GM19023 (cell line): ENCODE measurements around the gene DISC1.
"Not testable (repeated sequence)": the region's sequence is repeated elsewhere in the genome, so short reads cannot be mapped to it uniquely, and the experiment has no call there.

Experiments used
- ATAC-seq: cut with Tn5 transposase; IDR thresholded peaks from one replicate; pipeline ENCODE4 v1.9.1; 2021; ENCODE audit warnings: mild to moderate bottlenecking, moderate library complexity; ENCODE audit not compliant: unreplicated experiment

The DISC1 gene

DNA sequence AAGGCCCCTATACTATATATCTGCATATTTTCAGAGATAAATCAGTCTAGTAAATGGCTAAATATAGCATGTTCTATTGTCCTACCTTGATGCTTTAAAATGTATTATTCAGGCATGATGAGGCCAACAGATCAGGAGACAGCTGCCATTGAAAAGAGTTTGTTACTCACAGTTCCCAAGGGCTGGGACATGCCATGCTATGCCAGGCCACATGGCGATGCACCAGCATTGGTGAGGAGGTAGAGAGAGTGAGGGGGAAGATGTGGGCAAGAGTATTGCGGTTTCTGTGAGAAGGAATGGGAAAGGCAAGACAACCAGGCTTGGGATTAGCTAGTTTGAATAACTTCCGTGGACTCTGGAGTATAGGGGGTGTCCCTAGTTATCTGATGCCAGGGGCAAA, 316.5 kb downstream of the DISC1 start:
- no peak for ATAC-seq

DNA sequence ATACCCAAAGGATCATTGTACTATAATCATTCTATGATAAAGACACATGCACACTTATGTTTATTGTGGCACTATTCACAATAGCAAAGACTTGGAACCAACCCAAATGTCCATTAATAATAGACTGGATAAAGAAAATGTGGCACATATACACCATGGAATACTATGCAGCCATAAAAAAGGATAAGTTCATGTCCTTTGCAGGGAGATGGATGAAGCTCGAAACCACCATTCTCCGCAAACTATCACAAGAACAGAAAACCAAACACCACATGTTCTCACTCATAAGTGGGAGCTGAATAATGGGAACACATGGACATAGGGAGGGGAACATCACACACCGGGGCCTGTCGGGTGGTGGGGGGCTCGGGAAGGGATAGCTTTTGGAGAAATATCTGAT, 321.5 kb downstream of the DISC1 start:
- ATAC-seq: not testable (repeated sequence)

- no peak for ATAC-seq
These were observed 322.9 kb downstream of the DISC1 start for GRCh38 chr1:231949277-231950091.

DNA sequence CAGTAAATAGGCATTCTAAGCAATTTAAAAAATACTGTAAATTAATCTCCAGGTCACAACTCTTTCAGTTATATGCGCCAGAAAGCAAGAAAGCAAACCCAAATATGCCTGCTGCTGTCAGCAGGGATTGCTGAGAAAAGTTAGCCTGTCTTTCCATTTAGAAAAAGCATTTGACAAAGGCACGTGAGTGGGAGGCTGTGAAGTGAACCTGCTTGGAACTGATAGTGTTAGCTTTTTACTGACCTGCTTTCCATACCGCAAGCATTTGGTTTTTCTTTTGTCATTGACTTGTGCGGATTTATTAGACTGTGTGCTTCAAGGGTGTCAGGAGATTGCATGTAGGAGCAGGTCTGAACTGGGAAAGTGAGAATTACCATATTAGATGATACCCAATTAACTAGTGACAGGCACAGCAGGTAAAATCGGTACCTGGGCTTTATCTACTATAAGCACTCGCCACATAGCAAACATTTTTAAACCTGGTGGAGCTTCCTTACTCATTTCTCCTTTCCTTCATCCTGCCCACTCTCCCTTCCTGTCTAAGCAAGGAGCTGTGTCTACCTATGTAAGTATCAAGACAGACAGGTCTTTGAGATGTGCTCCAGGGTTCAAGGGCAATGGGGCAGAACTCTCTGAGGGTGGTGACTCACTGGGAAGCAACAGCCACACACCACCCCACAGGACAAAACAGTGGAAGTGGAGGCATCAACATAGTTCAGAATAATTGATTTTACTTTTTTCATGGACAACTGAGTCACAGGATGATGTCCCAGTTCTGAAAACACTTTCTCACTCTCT, 323.9 kb downstream of the DISC1 start:
- no peak for ATAC-seq

- ATAC-seq: no peak
These were observed 324.8 kb downstream of the DISC1 start for GRCh38 chr1:231951374-231951773.

DNA sequence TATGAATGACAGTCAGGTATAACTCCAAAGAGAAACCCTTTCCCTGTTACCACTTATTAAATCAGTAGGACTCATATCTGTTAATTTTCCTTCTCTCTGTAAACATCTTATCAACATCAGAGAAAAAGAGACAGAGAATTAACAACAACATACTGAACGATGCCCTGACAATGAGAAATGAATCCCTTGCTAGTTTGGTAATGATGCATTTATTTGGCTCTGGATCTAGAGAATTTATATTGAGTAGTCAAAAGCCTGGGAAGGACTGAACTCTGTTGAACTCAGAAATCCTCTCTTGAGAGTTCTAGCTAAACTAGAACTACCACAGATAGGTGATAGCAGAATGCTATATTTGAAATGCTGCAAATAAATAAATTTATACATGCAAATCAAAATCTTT, 325.6 kb downstream of the DISC1 start:
- no peak for ATAC-seq

- ATAC-seq: no peak
These were observed 327.1 kb downstream of the DISC1 start for GRCh38 chr1:231953660-231954059.

GRCh38 chr1:231954751-231955150, 328.2 kb downstream of the DISC1 start:
- no peak for ATAC-seq

- no peak for ATAC-seq
These were observed 330.8 kb downstream of the DISC1 start for GRCh38 chr1:231957359-231957758.

GRCh38 chr1:231958448-231958847, 331.9 kb downstream of the DISC1 start:
- no peak for ATAC-seq

DNA sequence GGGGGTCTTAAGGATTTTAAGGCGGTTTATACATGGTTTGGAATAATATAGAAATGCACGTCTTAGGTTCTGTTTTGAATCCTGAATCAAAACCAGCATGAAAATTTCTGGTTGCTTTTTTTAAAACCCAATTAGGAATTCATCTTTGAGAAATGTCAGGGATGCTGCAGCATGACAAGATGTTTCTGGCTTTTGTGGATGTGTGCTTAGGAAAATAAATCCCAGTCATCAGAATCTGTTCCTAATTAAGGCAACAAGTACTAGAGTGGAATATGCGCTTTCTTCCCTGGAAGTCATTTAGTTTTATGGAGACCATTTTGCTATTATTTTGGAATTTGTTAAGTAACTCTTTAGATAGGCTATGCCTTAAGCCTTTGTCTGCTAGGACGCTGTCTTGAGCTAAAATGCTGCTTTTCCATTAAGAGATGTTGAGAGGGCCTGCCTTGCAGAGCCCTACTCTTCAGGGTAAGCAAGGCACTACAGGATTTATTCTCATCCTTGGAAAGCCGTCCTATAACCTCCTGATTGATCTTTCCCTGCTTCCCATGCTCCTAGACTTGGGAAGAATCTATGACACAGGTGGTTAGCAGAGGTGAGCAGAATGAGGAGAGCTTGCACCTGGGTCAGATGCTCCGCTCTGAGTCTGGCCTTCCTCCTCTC, 332.8 kb downstream of the DISC1 start:
- no peak for ATAC-seq

- ATAC-seq: not testable (repeated sequence)
These were observed 335.2 kb downstream of the DISC1 start for GRCh38 chr1:231961801-231962200.

GRCh38 chr1:231962636-231963035, 336.0 kb downstream of the DISC1 start:
- ATAC-seq: no peak

GRCh38 chr1:231964241-231964640, 337.7 kb downstream of the DISC1 start:
- ATAC-seq: no peak

- ATAC-seq: no peak
These were observed 338.4 kb downstream of the DISC1 start for GRCh38 chr1:231964961-231965360.

DNA sequence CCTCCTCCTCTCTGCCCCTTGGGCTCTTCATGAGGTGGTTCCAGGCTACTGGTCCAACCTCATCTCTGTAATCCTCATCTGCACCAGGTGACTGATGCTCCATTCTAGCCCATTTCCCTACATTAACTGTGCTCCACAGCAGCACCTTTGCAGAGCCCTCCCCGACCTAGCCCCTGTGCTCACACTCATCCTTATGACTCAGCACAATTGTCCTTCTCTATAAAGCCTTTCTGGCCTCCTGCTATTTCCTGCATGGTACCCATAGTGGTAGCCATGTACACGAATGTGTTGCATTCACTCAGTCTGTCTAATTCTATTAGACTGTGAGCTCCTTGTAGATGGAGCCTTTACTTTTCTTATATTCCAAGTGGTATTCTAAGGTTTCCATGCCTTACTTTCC, 339.0 kb downstream of the DISC1 start:
- no peak for ATAC-seq

GRCh38 chr1:231966983-231967382, 340.4 kb downstream of the DISC1 start:
- no peak for ATAC-seq

DNA sequence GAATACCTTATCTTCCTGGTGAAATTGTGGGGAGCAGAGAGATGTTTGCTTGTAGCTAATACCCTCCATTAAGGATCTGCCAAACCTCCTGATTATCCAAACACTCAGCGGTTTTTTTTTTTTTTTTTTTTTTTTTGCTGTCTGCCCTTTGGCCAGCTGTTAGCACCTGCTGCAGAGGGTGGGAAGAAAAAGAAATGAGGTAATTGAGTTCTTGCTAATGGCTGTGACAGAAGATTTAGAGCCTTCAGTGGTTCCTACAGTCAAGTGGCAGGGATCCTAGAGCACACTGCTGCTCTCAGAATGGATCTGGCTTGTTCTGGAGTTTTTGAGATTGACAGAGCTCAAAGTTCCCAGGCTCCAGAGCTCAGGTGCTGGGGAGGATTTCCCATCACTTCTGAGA, 342.5 kb downstream of the DISC1 start:
- ATAC-seq: no peak

DNA sequence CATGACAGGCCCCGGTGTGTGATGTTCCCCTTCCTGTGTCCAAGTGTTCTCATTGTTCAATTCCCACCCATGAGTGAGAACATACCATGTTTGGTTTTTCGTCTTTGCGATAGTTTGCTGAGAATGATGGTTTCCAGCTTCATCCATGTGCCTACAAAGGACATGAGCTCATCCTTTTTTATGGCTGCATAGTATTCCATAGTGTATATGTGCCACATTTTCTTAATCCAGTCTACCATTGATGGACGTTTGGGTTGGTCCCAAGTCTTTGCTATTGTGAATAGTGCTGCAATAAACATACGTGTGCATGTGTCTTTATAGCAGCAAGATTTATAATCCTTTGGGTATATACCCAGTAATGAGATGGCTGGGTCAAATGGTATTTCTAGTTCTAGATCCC, 343.2 kb downstream of the DISC1 start:
- not testable (repeated sequence) for ATAC-seq

DNA sequence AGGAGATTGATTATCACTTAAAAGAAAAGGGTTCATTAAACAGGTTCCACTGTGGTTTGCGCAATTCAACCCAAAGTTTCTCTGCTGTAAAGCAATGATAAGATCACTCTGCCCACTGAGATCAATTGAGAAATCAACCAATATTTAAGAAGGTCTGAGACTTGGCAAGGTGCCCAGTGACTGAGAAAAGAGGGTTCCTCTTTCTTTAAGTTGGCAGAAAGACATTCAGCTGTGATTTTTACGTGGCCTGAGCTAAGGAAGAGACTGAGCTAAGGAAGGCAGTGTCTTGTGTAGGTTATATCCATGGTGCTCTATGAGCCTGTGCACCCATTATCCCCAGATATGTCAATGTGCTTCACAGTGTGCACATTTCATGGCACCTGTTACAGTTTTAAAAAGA, 344.1 kb downstream of the DISC1 start:
- no peak for ATAC-seq

- no peak for ATAC-seq
These were observed 345.0 kb downstream of the DISC1 start for GRCh38 chr1:231971397-231972110.
